HEK293 (cell line): Measurements from ENCODE around the gene SMPX.

ENCODE experiments used
- GLIS1 ChIP-seq: fragments of 450-650 bp; formaldehyde crosslinking; IDR thresholded peaks from 2 replicates; pipeline ENCODE4 v1.5.1; 2016; ENCODE audit warnings: missing biosample characterization, missing genetic modification characterization
- IKZF3 ChIP-seq: fragments of 450-650 bp; IDR thresholded peaks from 2 replicates; pipeline ENCODE4 v1.5.0; 2018; ENCODE audit warnings: missing biosample characterization, mild to moderate bottlenecking, missing genetic modification characterization, moderate library complexity
- KLF7 ChIP-seq: fragments of 450-650 bp; formaldehyde crosslinking; IDR thresholded peaks from 2 replicates; pipeline ENCODE4 v1.5.1; 2016; ENCODE audit warnings: missing biosample characterization, missing genetic modification characterization, borderline replicate concordance
- MYNN ChIP-seq: fragments of 450-650 bp; formaldehyde crosslinking; IDR thresholded peaks from 2 replicates; pipeline ENCODE4 v1.5.1; 2016; ENCODE audit warnings: missing biosample characterization, missing genetic modification characterization, borderline replicate concordance
- RBAK ChIP-seq: fragments of 450-650 bp; formaldehyde crosslinking; IDR thresholded peaks from 2 replicates; pipeline ENCODE4 v1.5.1; 2016; ENCODE audit warnings: missing biosample characterization, missing genetic modification characterization
- TRIM28 ChIP-seq: IDR thresholded peaks from 2 replicates; pipeline ENCODE4 v1.6.1; 2011; ENCODE audit warnings: low read length, control low read depth, borderline replicate concordance
- WT1 ChIP-seq: fragments of 450-650 bp; formaldehyde crosslinking; IDR thresholded peaks from 2 replicates; pipeline ENCODE4 v1.5.1; 2016; ENCODE audit warnings: missing biosample characterization, missing genetic modification characterization
- ZBTB21 ChIP-seq: fragments of 450-650 bp; formaldehyde crosslinking; IDR thresholded peaks from 2 replicates; pipeline ENCODE4 v1.5.1; 2017; ENCODE audit warnings: missing biosample characterization, missing genetic modification characterization
- ZFP37 ChIP-seq: fragments of 450-650 bp; formaldehyde crosslinking; IDR thresholded peaks from 2 replicates; pipeline ENCODE4 v1.5.1; 2016; ENCODE audit warnings: missing biosample characterization, missing genetic modification characterization
- ZIC2 ChIP-seq: fragments of 450-650 bp; formaldehyde crosslinking; IDR thresholded peaks from 2 replicates; pipeline ENCODE4 v1.5.1; 2016; ENCODE audit warnings: missing biosample characterization, missing genetic modification characterization
- ZNF10 ChIP-seq: fragments of 450-650 bp; formaldehyde crosslinking; IDR thresholded peaks from 2 replicates; pipeline ENCODE4 v1.5.1; 2017; ENCODE audit warnings: missing biosample characterization, missing genetic modification characterization
- ZNF24 ChIP-seq: fragments of 450-650 bp; formaldehyde crosslinking; IDR thresholded peaks from 2 replicates; pipeline ENCODE4 v1.5.1; 2016; ENCODE audit warnings: missing biosample characterization, missing genetic modification characterization
- ZNF335 ChIP-seq: fragments of 450-650 bp; formaldehyde crosslinking; conservative IDR thresholded peaks from 2 replicates; pipeline ENCODE4 v1.5.1; 2016; ENCODE audit warnings: missing biosample characterization, missing genetic modification characterization
- ZNF366 ChIP-seq: fragments of 450-650 bp; formaldehyde crosslinking; conservative IDR thresholded peaks from 2 replicates; pipeline ENCODE4 v1.5.1; 2016; ENCODE audit warnings: missing biosample characterization, missing genetic modification characterization
- ZNF394 ChIP-seq: fragments of 450-650 bp; formaldehyde crosslinking; IDR thresholded peaks from 2 replicates; pipeline ENCODE4 v1.5.1; 2016; ENCODE audit warnings: missing biosample characterization, missing genetic modification characterization, mild to moderate bottlenecking, moderate library complexity, borderline replicate concordance
- ZNF560 ChIP-seq: fragments of 450-650 bp; formaldehyde crosslinking; IDR thresholded peaks from 2 replicates; pipeline ENCODE4 v1.5.1; 2017; ENCODE audit warnings: missing biosample characterization, missing genetic modification characterization, borderline replicate concordance
- ZNF561 ChIP-seq: fragments of 450-650 bp; IDR thresholded peaks from 2 replicates; pipeline ENCODE4 v1.5.1; 2018; ENCODE audit warnings: missing biosample characterization, missing genetic modification characterization, borderline replicate concordance
- ZXDB ChIP-seq: fragments of 450-650 bp; formaldehyde crosslinking; IDR thresholded peaks from 2 replicates; pipeline ENCODE4 v1.5.1; 2016; ENCODE audit warnings: missing biosample characterization, missing genetic modification characterization
- TF ChIP-seq, protein P1 (sequence below): fragments of 450-650 bp; formaldehyde crosslinking; IDR thresholded peaks from 2 replicates; pipeline ENCODE4 v1.5.1; 2016; ENCODE audit warnings: missing biosample characterization, missing genetic modification characterization, low read depth
- TF ChIP-seq, protein P2 (sequence below): fragments of 450-650 bp; formaldehyde crosslinking; IDR thresholded peaks from 2 replicates; pipeline ENCODE4 v1.5.1; 2017; ENCODE audit warnings: missing biosample characterization, missing genetic modification characterization
- TF ChIP-seq, protein P3 (sequence below): fragments of 450-650 bp; formaldehyde crosslinking; IDR thresholded peaks from 2 replicates; pipeline ENCODE4 v1.5.1; 2016; ENCODE audit warnings: missing biosample characterization, missing genetic modification characterization
- TF ChIP-seq, protein P4 (sequence below): fragments of 450-650 bp; formaldehyde crosslinking; IDR thresholded peaks from 2 replicates; pipeline ENCODE4 v1.5.1; 2016; ENCODE audit warnings: missing biosample characterization, missing genetic modification characterization
- TF ChIP-seq, protein P5 (sequence below): fragments of 450-650 bp; formaldehyde crosslinking; IDR thresholded peaks from 2 replicates; pipeline ENCODE4 v1.5.1; 2016; ENCODE audit warnings: missing biosample characterization, missing genetic modification characterization
- TF ChIP-seq, protein P6 (sequence below): fragments of 450-650 bp; formaldehyde crosslinking; IDR thresholded peaks from 2 replicates; pipeline ENCODE4 v1.5.1; 2016; ENCODE audit warnings: missing biosample characterization, missing genetic modification characterization

The SMPX gene

DNA sequence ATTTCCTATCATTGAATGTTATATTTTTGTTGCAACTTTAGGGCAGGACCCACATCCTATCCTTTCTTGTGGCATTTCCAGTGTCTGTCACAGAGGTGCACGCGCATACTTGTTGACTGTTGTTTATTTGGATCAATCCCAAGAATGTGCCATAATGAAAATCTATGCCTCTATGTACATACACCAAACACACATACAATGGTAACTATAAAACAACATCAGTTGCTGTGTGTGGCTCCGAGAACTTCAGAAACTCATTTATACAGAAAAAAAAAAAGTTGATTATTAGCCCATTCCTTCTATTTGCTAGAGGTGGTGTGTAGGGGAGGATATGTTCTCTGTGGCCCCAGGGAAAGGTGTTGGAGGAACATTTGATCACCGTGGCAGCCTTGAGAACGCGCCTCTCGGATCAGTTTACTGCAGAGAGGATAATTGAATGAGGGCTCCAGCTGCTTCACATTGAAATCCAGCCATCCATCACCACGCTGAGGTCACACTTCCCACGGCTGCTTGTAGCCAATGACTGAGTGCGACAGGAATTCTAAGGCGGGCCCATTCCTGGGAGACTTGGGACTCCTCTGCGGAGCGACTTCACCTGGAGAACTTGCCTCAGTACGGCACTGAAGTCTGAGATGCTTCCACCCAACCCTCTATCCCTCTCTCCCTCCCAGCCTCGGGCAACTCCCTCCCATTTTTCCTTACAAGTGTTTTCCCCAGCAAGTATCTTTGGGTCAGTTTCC lies 19.5 kb downstream of the SMPX start (continued):
- TF ChIP-seq, protein P1, sequence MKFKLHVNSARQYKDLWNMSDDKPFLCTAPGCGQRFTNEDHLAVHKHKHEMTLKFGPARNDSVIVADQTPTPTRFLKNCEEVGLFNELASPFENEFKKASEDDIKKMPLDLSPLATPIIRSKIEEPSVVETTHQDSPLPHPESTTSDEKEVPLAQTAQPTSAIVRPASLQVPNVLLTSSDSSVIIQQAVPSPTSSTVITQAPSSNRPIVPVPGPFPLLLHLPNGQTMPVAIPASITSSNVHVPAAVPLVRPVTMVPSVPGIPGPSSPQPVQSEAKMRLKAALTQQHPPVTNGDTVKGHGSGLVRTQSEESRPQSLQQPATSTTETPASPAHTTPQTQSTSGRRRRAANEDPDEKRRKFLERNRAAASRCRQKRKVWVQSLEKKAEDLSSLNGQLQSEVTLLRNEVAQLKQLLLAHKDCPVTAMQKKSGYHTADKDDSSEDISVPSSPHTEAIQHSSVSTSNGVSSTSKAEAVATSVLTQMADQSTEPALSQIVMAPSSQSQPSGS (tag by site-specific recombination), result 0 out of 2 replicates have a peak, but pooled peaks have one; percentile 45
- TF ChIP-seq IKZF3 (tag by site-specific recombination) (peak; percentile 74; the same call in 1 of the 2 replicates), ZNF561 (tag by site-specific recombination) (no peak; the same call in 1 of the 2 replicates), ZNF335 (peak; percentile 43; the same call in 1 of the 2 replicates), WT1 (peak; percentile 69), KLF7 (no peak), RBAK (tag by site-specific recombination) (no peak), ZFP37 (tag by site-specific recombination) (0 out of 2 replicates have a peak, but pooled peaks have one; percentile 52), ZNF394 (peak; percentile 77), ZNF366 (peak; percentile 90), ZNF10 (tag by site-specific recombination) (0 out of 2 replicates have a peak, but pooled peaks have one; percentile 9), ZXDB (tag by site-specific recombination) (peak; percentile 74; the same call in 1 of the 2 replicates), ZNF24 (0 out of 2 replicates have a peak, but pooled peaks have one; percentile 34), MYNN (tag by site-specific recombination) (no peak), GLIS1 (no peak), TRIM28 (peak; percentile 74; the same call in 1 of the 2 replicates), ZNF560 (tag by site-specific recombination) (no peak), ZIC2 (tag by site-specific recombination) (peak; percentile 67), ZBTB21 (peak; percentile 75)
- TF ChIP-seq, protein P2, sequence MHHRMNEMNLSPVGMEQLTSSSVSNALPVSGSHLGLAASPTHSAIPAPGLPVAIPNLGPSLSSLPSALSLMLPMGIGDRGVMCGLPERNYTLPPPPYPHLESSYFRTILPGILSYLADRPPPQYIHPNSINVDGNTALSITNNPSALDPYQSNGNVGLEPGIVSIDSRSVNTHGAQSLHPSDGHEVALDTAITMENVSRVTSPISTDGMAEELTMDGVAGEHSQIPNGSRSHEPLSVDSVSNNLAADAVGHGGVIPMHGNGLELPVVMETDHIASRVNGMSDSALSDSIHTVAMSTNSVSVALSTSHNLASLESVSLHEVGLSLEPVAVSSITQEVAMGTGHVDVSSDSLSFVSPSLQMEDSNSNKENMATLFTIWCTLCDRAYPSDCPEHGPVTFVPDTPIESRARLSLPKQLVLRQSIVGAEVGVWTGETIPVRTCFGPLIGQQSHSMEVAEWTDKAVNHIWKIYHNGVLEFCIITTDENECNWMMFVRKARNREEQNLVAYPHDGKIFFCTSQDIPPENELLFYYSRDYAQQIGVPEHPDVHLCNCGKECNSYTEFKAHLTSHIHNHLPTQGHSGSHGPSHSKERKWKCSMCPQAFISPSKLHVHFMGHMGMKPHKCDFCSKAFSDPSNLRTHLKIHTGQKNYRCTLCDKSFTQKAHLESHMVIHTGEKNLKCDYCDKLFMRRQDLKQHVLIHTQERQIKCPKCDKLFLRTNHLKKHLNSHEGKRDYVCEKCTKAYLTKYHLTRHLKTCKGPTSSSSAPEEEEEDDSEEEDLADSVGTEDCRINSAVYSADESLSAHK, result no peak
- TF ChIP-seq, protein P3, sequence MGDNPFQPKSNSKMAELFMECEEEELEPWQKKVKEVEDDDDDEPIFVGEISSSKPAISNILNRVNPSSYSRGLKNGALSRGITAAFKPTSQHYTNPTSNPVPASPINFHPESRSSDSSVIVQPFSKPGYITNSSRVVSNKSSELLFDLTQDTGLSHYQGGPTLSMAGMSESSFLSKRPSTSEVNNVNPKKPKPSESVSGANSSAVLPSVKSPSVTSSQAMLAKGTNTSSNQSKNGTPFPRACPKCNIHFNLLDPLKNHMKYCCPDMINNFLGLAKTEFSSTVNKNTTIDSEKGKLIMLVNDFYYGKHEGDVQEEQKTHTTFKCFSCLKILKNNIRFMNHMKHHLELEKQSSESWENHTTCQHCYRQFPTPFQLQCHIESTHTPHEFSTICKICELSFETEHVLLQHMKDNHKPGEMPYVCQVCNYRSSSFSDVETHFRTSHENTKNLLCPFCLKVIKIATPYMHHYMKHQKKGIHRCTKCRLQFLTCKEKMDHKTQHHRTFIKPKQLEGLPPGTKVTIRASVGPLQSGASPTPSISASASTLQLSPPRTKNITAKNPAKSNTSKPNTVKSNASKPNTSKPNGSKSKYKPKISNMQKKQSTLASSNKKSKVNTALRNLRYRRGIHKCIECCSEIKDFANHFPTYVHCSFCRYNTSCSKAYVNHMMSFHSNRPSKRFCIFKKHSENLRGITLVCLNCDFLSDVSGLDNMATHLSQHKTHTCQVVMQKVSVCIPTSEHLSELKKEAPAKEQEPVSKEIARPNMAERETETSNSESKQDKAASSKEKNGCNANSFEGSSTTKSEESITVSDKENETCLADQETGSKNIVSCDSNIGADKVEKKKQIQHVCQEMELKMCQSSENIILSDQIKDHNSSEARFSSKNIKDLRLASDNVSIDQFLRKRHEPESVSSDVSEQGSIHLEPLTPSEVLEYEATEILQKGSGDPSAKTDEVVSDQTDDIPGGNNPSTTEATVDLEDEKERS, result no peak
- TF ChIP-seq, protein P4, sequence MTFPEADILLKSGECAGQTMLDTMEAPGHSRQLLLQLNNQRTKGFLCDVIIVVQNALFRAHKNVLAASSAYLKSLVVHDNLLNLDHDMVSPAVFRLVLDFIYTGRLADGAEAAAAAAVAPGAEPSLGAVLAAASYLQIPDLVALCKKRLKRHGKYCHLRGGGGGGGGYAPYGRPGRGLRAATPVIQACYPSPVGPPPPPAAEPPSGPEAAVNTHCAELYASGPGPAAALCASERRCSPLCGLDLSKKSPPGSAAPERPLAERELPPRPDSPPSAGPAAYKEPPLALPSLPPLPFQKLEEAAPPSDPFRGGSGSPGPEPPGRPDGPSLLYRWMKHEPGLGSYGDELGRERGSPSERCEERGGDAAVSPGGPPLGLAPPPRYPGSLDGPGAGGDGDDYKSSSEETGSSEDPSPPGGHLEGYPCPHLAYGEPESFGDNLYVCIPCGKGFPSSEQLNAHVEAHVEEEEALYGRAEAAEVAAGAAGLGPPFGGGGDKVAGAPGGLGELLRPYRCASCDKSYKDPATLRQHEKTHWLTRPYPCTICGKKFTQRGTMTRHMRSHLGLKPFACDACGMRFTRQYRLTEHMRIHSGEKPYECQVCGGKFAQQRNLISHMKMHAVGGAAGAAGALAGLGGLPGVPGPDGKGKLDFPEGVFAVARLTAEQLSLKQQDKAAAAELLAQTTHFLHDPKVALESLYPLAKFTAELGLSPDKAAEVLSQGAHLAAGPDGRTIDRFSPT (tag by site-specific recombination), result 0 out of 2 replicates have a peak, but pooled peaks have one; percentile 62
- TF ChIP-seq, protein P5, sequence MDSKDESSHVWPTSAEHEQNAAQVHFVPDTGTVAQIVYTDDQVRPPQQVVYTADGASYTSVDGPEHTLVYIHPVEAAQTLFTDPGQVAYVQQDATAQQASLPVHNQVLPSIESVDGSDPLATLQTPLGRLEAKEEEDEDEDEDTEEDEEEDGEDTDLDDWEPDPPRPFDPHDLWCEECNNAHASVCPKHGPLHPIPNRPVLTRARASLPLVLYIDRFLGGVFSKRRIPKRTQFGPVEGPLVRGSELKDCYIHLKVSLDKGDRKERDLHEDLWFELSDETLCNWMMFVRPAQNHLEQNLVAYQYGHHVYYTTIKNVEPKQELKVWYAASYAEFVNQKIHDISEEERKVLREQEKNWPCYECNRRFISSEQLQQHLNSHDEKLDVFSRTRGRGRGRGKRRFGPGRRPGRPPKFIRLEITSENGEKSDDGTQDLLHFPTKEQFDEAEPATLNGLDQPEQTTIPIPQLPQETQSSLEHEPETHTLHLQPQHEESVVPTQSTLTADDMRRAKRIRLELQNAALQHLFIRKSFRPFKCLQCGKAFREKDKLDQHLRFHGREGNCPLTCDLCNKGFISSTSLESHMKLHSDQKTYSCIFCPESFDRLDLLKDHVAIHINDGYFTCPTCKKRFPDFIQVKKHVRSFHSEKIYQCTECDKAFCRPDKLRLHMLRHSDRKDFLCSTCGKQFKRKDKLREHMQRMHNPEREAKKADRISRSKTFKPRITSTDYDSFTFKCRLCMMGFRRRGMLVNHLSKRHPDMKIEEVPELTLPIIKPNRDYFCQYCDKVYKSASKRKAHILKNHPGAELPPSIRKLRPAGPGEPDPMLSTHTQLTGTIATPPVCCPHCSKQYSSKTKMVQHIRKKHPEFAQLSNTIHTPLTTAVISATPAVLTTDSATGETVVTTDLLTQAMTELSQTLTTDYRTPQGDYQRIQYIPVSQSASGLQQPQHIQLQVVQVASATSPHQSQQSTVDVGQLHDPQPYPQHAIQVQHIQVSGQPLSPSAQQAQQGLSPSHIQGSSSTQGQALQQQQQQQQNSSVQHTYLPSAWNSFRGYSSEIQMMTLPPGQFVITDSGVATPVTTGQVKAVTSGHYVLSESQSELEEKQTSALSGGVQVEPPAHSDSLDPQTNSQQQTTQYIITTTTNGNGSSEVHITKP (tag by site-specific recombination), result peak; percentile 84
- TF ChIP-seq, protein P6, sequence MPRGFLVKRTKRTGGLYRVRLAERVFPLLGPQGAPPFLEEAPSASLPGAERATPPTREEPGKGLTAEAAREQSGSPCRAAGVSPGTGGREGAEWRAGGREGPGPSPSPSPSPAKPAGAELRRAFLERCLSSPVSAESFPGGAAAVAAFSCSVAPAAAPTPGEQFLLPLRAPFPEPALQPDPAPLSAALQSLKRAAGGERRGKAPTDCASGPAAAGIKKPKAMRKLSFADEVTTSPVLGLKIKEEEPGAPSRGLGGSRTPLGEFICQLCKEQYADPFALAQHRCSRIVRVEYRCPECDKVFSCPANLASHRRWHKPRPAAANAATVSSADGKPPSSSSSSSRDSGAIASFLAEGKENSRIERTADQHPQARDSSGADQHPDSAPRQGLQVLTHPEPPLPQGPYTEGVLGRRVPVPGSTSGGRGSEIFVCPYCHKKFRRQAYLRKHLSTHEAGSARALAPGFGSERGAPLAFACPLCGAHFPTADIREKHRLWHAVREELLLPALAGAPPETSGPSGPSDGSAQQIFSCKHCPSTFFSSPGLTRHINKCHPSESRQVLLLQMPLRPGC, result 0 out of 2 replicates have a peak, but pooled peaks have one; percentile 34
